Measurements from ENCODE around the gene MAX. TPM values are rescaled to one million over a fixed set of nuclear protein-coding genes. Genes with fewer than 3 reads are reported as not detected.

MAX gene
- total and polyA plus RNA-seq, 2 experiments from 2014 or later, result 25.0 to 27.7 TPM

GRCh38 chr14:65106736-65107135, 4.4 kb upstream of the MAX start (continued):
- no peak for TF ChIP-seq ZNF462 (CRISPR knock-in tag; IDR thresholded peaks at IDR 0.05)
- TF ChIP-seq, protein P1, sequence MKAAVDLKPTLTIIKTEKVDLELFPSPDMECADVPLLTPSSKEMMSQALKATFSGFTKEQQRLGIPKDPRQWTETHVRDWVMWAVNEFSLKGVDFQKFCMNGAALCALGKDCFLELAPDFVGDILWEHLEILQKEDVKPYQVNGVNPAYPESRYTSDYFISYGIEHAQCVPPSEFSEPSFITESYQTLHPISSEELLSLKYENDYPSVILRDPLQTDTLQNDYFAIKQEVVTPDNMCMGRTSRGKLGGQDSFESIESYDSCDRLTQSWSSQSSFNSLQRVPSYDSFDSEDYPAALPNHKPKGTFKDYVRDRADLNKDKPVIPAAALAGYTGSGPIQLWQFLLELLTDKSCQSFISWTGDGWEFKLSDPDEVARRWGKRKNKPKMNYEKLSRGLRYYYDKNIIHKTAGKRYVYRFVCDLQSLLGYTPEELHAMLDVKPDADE (IDR thresholded peaks at IDR 0.05), result no peak
- no peak for TF ChIP-seq ZNF114 (CRISPR knock-in tag; IDR thresholded peaks at IDR 0.05)

GRCh38 chr14:65106316-65106715, 4.0 kb upstream of the MAX start:
- peaks cover 1% of the 10 kb centered on the region for H3K79me2 ChIP-seq (replicated peaks; ENCODE audit: insufficient read depth)
- ATAC-seq (no peak), DNase-seq (ENCODE audit: low spot score) (no peak)
- H3K4me2 ChIP-seq, result no peak overlapping the region
- Mint-ChIP-seq H3K4me1 (peaks cover 9% of the 10 kb centered on the region), H3K27me3 (ENCODE audit: insufficient read depth, low read depth, poor library complexity) (peaks cover 14% of the 10 kb centered on the region), H3K4me3 (no peak overlapping the region), H3K36me3 (ENCODE audit: low read depth) (peaks cover 3% of the 10 kb centered on the region; the same call in 2 of the 3 replicates), H3K27ac (no peak overlapping the region), H3K9me3 (no peaks in the 10 kb centered on the region)
- peaks cover under 1% of the 10 kb centered on the region for H3K4me1 ChIP-seq (ENCODE audit: insufficient read depth)
- H3K36me3 ChIP-seq (ENCODE audit: insufficient read depth), result no peaks in the 10 kb centered on the region
- H3K9me2 ChIP-seq (ENCODE audit: insufficient read depth), result no peaks in the 10 kb centered on the region
- H2AFZ ChIP-seq, result 0 out of 2 replicates have a peak overlapping the region, but pooled peaks have one; percentile 47
- peaks cover 6% of the 10 kb centered on the region; the same call in 1 of the 2 replicates for H3K27me3 ChIP-seq (ENCODE audit: insufficient read depth)
- H3K27ac ChIP-seq (ENCODE audit: low read depth), result no peak overlapping the region
- no peak overlapping the region for H3K4me3 ChIP-seq
- H3F3A ChIP-seq (replicated peaks; ENCODE audit: low read depth), result no peaks in the 10 kb centered on the region
- H4K20me1 ChIP-seq (replicated peaks; ENCODE audit: insufficient read depth), result no peaks in the 10 kb centered on the region; the same call in 1 of the 2 replicates
- TF ChIP-seq CREB1 (CRISPR knock-in tag; IDR thresholded peaks at IDR 0.05; ENCODE audit: low read depth) (no peak), ZNF462 (CRISPR knock-in tag; IDR thresholded peaks at IDR 0.05) (no peak), EZH2 (IDR thresholded peaks at IDR 0.05; ENCODE audit: low read depth, unreplicated experiment) (no peak), STAT1 (IDR thresholded peaks at IDR 0.05; ENCODE audit: unreplicated experiment) (no peak), EZH2phosphoT487 (IDR thresholded peaks at IDR 0.05; ENCODE audit: unreplicated experiment) (no peak)
- TF ChIP-seq, protein P1 (IDR thresholded peaks at IDR 0.05), result no peak

Measured in GM23338 (cell line).